ENCODE results near the gene CNR1. TPM values are rescaled to one million over a fixed set of nuclear protein-coding genes. Genes with fewer than 3 reads are reported as not detected.

CNR1 gene
- polyA plus RNA-seq, 1 experiment, result not detected

DNA sequence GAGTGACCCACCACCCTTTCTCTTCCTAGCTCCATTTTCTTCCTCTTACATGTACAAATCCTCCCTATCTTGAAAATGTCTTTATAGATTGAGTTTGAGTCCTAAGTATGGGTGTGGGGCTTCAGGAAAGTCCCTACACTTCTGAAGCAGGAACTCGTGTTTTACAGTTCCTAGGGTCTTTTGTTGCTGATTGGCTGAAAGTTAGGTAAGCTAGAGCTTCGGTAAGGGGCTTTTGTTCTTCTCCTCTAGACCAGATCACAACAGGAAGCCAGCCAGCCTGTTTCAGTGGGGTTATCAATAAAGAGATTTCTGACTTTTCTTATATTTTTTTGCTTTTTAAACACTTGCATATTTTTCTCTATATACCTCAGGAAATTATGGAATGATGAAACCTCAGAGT is 51.3 kb downstream of the CNR1 start:
- CTCF ChIA-PET, result no interaction called here
- Histone ChIP-seq H3K9me3 (ENCODE audit: control insufficient read depth, insufficient read depth, low read length) (no peaks in the 10 kb centered on the region), H3K4me3 (ENCODE audit: low read depth, low read length) (no peak overlapping the region), H3K27me3 (ENCODE audit: control insufficient read depth, insufficient read depth, low read length) (no peaks in the 10 kb centered on the region), H3K27ac (ENCODE audit: low read depth, low read length) (no peak overlapping the region)
- POLR2A ChIA-PET, result no interaction called here
- DNase-seq (ENCODE audit: low read depth, low spot score), result no peak
- no peak for TF ChIP-seq CTCF (IDR thresholded peaks at IDR 0.05; ENCODE audit: low read depth, low read length)

GRCh38 chr6:88111991-88112390 is 54.2 kb downstream of the CNR1 start:
- Histone ChIP-seq H3K4me3 (ENCODE audit: low read depth, low read length) (no peak overlapping the region), H3K27ac (ENCODE audit: low read depth, low read length) (no peak overlapping the region), H3K9me3 (ENCODE audit: control insufficient read depth, insufficient read depth, low read length) (no peaks in the 10 kb centered on the region), H3K27me3 (ENCODE audit: control insufficient read depth, insufficient read depth, low read length) (no peaks in the 10 kb centered on the region)
- no peak for DNase-seq (ENCODE audit: low read depth, low spot score)
- CTCF ChIA-PET, result no interaction called here
- no peak for TF ChIP-seq CTCF (IDR thresholded peaks at IDR 0.05; ENCODE audit: low read depth, low read length)
- POLR2A ChIA-PET, result no interaction called here

GRCh38 chr6:88107241-88107640 is 58.9 kb downstream of the CNR1 start:
- ChIA-PET POLR2A (no interaction called here), CTCF (no interaction called here)
- no peaks in the 10 kb centered on the region for H3K9me3 ChIP-seq (ENCODE audit: control insufficient read depth, insufficient read depth, low read length)
- H3K4me3 ChIP-seq (ENCODE audit: low read depth, low read length), result no peak overlapping the region
- H3K27ac ChIP-seq (ENCODE audit: low read depth, low read length), result no peak overlapping the region
- no peak for TF ChIP-seq CTCF (IDR thresholded peaks at IDR 0.05; ENCODE audit: low read depth, low read length)
- DNase-seq (ENCODE audit: low read depth, low spot score), result no peak
- H3K27me3 ChIP-seq (ENCODE audit: control insufficient read depth, insufficient read depth, low read length), result no peaks in the 10 kb centered on the region

DNA sequence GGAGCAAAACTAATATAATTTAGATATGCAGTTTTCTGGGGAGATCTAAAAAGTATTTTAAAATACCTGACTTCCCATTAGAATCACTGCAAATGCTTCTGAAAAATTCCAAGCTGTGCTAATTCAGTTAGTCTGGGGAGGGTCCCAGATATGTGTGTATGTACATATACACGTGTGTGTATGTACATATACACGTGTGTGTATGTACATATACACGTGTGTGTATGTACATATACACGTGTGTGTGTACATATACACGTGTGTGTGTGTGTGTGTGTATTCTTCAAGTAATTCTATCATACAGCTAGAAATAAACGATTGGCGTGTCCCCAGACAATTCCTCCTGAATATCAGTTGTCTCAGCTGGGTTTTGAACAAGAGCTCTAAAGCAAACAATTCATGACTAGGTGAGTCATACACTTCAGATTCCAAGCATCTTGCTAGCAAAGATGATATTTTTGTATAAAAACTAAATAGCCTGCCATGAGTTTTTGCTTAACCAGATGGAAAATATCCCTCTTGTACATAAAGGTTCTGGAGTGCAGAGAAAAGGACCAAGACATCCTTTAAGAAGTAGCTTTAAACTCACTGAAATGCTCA is 60.3 kb downstream of the CNR1 start:
- no peak overlapping the region for H3K27ac ChIP-seq (ENCODE audit: low read depth, low read length)
- H3K9me3 ChIP-seq (ENCODE audit: control insufficient read depth, insufficient read depth, low read length), result no peaks in the 10 kb centered on the region
- no peak for TF ChIP-seq CTCF (IDR thresholded peaks at IDR 0.05; ENCODE audit: low read depth, low read length)
- ChIA-PET CTCF (no interaction called here), POLR2A (no interaction called here)
- H3K27me3 ChIP-seq (ENCODE audit: control insufficient read depth, insufficient read depth, low read length), result no peaks in the 10 kb centered on the region
- no peak overlapping the region for H3K4me3 ChIP-seq (ENCODE audit: low read depth, low read length)
- no peak for DNase-seq (ENCODE audit: low read depth, low spot score)

Other genes starting within 250 kb of the CNR1 start
- gene SPACA1, start 118.5 kb downstream of the CNR1 start, polyA plus RNA-seq (2011; rRNA removed), result not detected in 2 replicates

Measured in AG04450 (cell line).